ENCODE results near the gene HCLS1.
"Not testable (repeated sequence)": the region's sequence is repeated elsewhere in the genome, so short reads cannot be mapped to it uniquely, and the experiment has no call there.

HCLS1 gene

DNA sequence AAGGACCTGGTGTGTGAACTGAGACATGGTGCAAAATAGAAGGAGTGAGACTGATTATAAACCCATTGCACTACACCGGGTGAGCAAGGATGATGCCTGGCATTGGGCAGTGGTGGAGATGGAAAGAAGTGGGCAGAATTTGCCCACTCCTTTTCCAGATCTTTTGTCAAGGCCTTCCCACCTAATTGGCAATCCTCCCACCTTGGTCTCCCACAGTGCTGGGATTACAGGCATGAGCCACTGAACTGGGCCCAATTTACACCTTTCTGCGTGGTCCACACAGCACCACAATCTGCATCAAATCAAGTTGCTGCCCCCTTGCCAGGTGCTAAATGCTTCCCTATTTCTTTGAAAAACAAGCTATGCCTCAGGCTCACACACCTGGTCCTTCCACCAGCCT lies 62.1 kb downstream of the HCLS1 start:
- no peak overlapping the region for H3K27ac ChIP-seq (ENCODE audit: extremely low read depth, low read depth, low read length)
- no peaks in the 10 kb centered on the region for H3K4me1 ChIP-seq (ENCODE audit: control insufficient read depth, insufficient read depth, low read length)
- no peaks in the 10 kb centered on the region for H3K9me3 ChIP-seq (ENCODE audit: control insufficient read depth, insufficient read depth, low read depth, low read length)
- CTCF ChIA-PET, result interaction anchor here (0.6 kb wide), 1 partner anchor 10 kb away, joined by 3 read pairs; no protein-coding TSS in a partner anchor
- H3K4me3 ChIP-seq (ENCODE audit: low read depth, low read length), result no peak overlapping the region
- POLR2A ChIA-PET, result no interaction called here
- TF ChIP-seq ZFHX2 (tag by site-specific recombination; conservative IDR thresholded peaks at IDR 0.05) (peak; percentile 51), EGR2 (tag by site-specific recombination; IDR thresholded peaks at IDR 0.05; ENCODE audit: low read depth) (peak; percentile 41)
- TF ChIP-seq, protein P1, sequence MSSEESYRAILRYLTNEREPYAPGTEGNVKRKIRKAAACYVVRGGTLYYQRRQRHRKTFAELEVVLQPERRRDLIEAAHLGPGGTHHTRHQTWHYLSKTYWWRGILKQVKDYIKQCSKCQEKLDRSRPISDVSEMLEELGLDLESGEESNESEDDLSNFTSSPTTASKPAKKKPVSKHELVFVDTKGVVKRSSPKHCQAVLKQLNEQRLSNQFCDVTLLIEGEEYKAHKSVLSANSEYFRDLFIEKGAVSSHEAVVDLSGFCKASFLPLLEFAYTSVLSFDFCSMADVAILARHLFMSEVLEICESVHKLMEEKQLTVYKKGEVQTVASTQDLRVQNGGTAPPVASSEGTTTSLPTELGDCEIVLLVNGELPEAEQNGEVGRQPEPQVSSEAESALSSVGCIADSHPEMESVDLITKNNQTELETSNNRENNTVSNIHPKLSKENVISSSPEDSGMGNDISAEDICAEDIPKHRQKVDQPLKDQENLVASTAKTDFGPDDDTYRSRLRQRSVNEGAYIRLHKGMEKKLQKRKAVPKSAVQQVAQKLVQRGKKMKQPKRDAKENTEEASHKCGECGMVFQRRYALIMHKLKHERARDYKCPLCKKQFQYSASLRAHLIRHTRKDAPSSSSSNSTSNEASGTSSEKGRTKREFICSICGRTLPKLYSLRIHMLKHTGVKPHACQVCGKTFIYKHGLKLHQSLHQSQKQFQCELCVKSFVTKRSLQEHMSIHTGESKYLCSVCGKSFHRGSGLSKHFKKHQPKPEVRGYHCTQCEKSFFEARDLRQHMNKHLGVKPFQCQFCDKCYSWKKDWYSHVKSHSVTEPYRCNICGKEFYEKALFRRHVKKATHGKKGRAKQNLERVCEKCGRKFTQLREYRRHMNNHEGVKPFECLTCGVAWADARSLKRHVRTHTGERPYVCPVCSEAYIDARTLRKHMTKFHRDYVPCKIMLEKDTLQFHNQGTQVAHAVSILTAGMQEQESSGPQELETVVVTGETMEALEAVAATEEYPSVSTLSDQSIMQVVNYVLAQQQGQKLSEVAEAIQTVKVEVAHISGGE (tag by site-specific recombination; conservative IDR thresholded peaks at IDR 0.05; ENCODE audit: low read depth), result no peak
- H3K36me3 ChIP-seq (ENCODE audit: control insufficient read depth in 2 of 2, insufficient read depth in 1 of 2, low read length in 2 of 2), result no peaks in the 10 kb centered on the region

GRCh38 chr3:121595765-121596406 lies 64.8 kb downstream of the HCLS1 start:
- no peaks in the 10 kb centered on the region for H3K4me1 ChIP-seq (ENCODE audit: control insufficient read depth, insufficient read depth, low read length)
- POLR2A ChIA-PET, result no interaction called here
- no peak overlapping the region for H3K4me3 ChIP-seq (ENCODE audit: low read depth, low read length)
- CTCF ChIA-PET, result interaction anchor here (0.6 to 1.1 kb wide), 2 partner anchors 48 to 49 kb away, joined by 3 to 5 read pairs; no protein-coding TSS in a partner anchor
- no peak for TF ChIP-seq ZNF600 (tag by site-specific recombination; IDR thresholded peaks at IDR 0.05)
- TF ChIP-seq, protein P2, sequence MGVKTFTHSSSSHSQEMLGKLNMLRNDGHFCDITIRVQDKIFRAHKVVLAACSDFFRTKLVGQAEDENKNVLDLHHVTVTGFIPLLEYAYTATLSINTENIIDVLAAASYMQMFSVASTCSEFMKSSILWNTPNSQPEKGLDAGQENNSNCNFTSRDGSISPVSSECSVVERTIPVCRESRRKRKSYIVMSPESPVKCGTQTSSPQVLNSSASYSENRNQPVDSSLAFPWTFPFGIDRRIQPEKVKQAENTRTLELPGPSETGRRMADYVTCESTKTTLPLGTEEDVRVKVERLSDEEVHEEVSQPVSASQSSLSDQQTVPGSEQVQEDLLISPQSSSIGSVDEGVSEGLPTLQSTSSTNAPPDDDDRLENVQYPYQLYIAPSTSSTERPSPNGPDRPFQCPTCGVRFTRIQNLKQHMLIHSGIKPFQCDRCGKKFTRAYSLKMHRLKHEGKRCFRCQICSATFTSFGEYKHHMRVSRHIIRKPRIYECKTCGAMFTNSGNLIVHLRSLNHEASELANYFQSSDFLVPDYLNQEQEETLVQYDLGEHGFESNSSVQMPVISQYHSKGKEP (tag by site-specific recombination; IDR thresholded peaks at IDR 0.05), result no peak
- no peak for TF ChIP-seq ZSCAN18 (tag by site-specific recombination; IDR thresholded peaks at IDR 0.05)
- no peak for TF ChIP-seq ZNF157 (tag by site-specific recombination; IDR thresholded peaks at IDR 0.05)
- no peak for TF ChIP-seq ZNF621 (tag by site-specific recombination; IDR thresholded peaks at IDR 0.05)
- H3K27ac ChIP-seq (ENCODE audit: extremely low read depth, low read depth, low read length), result no peak overlapping the region
- H3K36me3 ChIP-seq (ENCODE audit: control insufficient read depth in 2 of 2, insufficient read depth in 1 of 2, low read length in 2 of 2), result no peaks in the 10 kb centered on the region
- H3K9me3 ChIP-seq (ENCODE audit: control insufficient read depth, insufficient read depth, low read depth, low read length), result no peaks in the 10 kb centered on the region

DNA sequence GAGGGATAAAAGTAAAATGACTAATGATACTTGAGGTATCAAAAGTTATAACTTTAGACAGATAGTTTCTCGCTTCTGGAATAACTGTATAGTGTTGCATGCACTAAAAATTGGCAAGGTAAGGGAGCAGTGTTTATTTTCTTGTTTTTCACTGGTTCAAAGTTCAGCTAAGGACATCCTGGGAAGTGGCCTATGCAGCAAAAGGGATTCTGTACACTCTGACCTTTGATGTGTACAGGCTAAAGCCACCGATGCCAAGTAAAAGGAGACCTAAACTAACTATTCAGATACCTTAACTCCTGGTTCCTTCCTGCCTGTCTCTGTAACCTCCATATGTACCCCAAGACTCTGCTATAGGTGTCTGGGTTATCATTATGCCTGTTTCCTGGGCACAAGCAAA lies 65.9 kb downstream of the HCLS1 start:
- Histone ChIP-seq H3K4me3 (ENCODE audit: low read depth, low read length) (no peak overlapping the region), H3K4me1 (ENCODE audit: control insufficient read depth, insufficient read depth, low read length) (no peaks in the 10 kb centered on the region), H3K36me3 (ENCODE audit: control insufficient read depth in 2 of 2, insufficient read depth in 1 of 2, low read length in 2 of 2) (no peaks in the 10 kb centered on the region), H3K9me3 (ENCODE audit: control insufficient read depth, insufficient read depth, low read depth, low read length) (no peaks in the 10 kb centered on the region), H3K27ac (ENCODE audit: extremely low read depth, low read depth, low read length) (no peak overlapping the region)
- CTCF ChIA-PET, result interaction anchor here (0.6 kb wide), 1 partner anchor 712 kb away, joined by 3 read pairs; no protein-coding TSS in a partner anchor
- TF ChIP-seq ZNF211 (tag by site-specific recombination; IDR thresholded peaks at IDR 0.05; ENCODE audit: low read depth) (no peak), IKZF3 (tag by site-specific recombination; IDR thresholded peaks at IDR 0.05) (no peak), ZNF433 (tag by site-specific recombination; IDR thresholded peaks at IDR 0.05; ENCODE audit: low read depth) (no peak), PBX3 (CRISPR knock-in tag; IDR thresholded peaks at IDR 0.05) (no peak), ZNF157 (tag by site-specific recombination; IDR thresholded peaks at IDR 0.05) (no peak)
- POLR2A ChIA-PET, result no interaction called here

DNA sequence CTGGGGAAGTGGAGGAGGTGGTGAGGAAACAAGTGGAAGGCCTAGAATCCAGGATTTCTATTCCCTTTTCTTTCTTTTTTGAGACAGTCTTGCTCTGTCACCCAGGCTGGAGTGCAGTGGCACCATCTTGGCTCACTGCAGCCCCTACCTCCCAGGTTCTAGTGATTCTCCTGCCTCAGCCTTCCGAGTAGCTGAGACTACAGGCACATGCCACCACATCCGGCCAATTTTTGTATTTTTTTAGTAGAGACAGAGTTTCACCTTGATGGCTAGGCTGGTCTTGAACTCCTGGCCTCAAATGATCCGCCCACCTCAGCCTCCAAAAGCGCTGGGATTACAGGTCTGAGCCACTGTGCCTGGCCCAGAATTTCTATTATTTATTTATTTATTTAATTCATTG lies 66.9 kb downstream of the HCLS1 start:
- H3K36me3 ChIP-seq (ENCODE audit: control insufficient read depth in 2 of 2, insufficient read depth in 1 of 2, low read length in 2 of 2); POLR2A ChIA-PET; H3K4me1 ChIP-seq (ENCODE audit: control insufficient read depth, insufficient read depth, low read length); H3K27ac ChIP-seq (ENCODE audit: extremely low read depth, low read depth, low read length); CTCF ChIA-PET; H3K4me3 ChIP-seq (ENCODE audit: low read depth, low read length); H3K9me3 ChIP-seq (ENCODE audit: control insufficient read depth, insufficient read depth, low read depth, low read length): not testable (repeated sequence)
